SU-DHL-6 (cell line): ENCODE data around the gene STX1A.

Source experiments
- EZH2phosphoT487 ChIP-seq: fragments of 200-600 bp; sonication (generic), shearing (Covaris generic); conservative IDR thresholded peaks from 2 replicates; pipeline ENCODE4 v1.6.1; 2018; ENCODE audit warnings: mild to moderate bottlenecking, antibody characterized with exemption, low read length, moderate library complexity, mixed read lengths
- TF ChIP-seq, protein P1 (sequence below): fragments of 200-600 bp; sonication (generic); IDR thresholded peaks from one replicate; pipeline ENCODE4 v1.5.1; 2017; ENCODE audit warnings: antibody characterized with exemption, mild to moderate bottlenecking, low read length, moderate library complexity; ENCODE audit not compliant: insufficient read depth, poor library complexity, severe bottlenecking

DNA sequence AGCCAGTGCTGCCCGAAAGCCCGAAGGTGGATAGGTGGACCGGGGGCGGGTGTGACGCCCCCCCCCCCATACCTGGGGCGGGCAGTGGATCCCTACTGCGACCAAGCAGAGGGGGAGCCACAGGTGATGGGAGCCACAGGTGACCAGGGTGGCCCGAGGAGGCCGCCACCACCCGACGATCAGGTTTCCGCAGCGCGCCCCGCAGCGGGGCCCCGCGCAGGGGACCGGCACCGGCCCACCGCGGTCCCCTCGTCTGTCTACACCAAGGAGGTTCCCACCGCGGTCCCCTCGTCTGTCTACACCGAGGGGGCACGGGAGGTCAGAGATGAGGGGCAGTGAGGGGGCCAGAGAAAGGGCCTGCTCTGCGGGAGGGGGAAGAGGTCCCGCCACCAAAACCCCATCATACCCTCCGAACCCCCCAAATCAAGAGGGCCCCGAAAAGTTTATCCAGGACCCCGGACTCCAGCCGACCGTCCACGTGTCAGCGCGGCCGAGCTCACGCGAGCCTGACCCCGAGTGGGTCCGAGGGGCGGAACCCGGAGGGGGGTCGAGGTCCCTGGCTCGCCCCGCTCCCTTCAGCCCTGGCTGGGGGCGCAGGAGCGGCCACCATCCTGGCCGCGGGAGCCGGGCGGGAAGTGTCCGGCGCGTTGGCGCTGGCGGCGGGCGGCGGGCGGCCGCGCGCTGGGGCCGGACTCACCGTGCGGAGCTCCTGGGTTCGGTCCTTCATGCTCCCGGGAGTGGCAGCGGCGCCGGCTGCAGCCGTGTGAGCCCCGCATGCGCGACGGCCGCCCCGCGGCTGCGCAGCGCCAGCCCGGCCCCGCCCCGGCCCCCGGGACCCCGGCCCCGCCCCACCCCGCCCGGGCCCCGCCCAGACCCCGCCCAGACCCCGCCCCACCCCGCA lies at the start of gene STX1A:
- TF ChIP-seq, protein P1, sequence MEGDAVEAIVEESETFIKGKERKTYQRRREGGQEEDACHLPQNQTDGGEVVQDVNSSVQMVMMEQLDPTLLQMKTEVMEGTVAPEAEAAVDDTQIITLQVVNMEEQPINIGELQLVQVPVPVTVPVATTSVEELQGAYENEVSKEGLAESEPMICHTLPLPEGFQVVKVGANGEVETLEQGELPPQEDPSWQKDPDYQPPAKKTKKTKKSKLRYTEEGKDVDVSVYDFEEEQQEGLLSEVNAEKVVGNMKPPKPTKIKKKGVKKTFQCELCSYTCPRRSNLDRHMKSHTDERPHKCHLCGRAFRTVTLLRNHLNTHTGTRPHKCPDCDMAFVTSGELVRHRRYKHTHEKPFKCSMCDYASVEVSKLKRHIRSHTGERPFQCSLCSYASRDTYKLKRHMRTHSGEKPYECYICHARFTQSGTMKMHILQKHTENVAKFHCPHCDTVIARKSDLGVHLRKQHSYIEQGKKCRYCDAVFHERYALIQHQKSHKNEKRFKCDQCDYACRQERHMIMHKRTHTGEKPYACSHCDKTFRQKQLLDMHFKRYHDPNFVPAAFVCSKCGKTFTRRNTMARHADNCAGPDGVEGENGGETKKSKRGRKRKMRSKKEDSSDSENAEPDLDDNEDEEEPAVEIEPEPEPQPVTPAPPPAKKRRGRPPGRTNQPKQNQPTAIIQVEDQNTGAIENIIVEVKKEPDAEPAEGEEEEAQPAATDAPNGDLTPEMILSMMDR: no peak
- no peak; the same call in 1 of the 2 replicates for TF ChIP-seq EZH2phosphoT487
